HG03025 (cell line): ENCODE measurements around the gene PRKCB.
"Not testable (repeated sequence)": the region's sequence is repeated elsewhere in the genome, so short reads cannot be mapped to it uniquely, and the experiment has no call there.

ENCODE experiments used
- ATAC-seq: cut with Tn5 transposase; IDR thresholded peaks from one replicate; pipeline ENCODE4 v1.9.1; 2021; ENCODE audit warnings: mild to moderate bottlenecking, moderate library complexity; ENCODE audit not compliant: unreplicated experiment, low FRiP score

Gene PRKCB

DNA sequence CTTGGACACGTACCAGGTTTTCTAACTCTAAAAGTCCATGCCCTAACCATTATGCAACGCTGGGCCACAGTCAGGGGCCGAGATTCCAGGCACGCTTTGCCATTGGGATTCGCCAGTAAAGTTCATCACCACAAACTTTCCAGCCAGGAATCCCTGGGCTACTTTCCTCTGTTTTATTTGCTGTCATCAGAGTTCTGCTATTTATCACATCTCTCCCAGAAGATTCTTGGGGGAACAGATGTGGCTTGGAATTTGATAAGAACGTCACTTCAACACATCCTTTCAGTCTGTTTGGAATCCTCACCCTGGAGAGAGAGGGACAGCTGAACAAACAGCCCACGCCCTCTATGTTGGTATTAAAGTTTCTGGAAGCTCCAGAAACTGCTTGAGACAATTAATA lies 310.7 kb downstream of the PRKCB start:
- no peak for ATAC-seq

DNA sequence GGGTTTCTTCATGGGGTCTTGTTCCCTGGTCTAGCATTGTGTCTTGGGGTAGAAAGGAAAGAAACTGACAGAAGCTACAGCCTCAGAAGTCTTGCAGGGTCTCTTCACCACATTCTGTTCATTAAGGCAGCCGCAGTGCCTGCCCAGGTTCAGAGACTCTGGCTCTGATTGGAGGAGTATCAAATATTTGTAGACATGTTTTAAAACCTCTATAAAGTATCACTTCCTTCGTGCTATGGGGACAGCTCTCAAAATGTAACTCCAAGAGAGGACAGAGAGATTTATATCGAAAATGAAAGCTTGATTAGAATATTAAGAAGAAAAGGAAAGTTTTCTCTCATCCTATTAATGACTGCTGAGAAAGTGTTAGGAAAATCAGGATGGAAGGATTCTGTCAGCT lies 313.3 kb downstream of the PRKCB start:
- no peak for ATAC-seq

DNA sequence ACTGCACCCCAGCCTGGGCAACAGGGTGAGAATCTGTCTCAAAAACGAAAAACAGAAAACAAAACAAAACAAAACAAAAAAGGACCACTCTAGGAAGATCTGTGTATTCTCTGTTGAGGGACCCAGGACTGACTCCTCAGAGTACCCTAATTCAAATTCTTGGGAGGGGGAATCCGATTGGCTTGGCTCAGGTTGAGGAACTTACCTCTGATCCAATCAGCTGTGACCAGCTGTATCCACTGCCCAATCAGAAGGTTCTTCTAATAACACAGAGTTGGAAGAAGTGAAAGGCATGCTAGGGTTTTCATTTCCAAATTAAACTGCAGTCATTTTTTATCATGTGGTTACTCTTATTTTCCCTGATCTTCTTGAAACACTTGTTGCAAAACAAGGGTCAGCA lies 314.5 kb downstream of the PRKCB start:
- ATAC-seq: no peak

DNA sequence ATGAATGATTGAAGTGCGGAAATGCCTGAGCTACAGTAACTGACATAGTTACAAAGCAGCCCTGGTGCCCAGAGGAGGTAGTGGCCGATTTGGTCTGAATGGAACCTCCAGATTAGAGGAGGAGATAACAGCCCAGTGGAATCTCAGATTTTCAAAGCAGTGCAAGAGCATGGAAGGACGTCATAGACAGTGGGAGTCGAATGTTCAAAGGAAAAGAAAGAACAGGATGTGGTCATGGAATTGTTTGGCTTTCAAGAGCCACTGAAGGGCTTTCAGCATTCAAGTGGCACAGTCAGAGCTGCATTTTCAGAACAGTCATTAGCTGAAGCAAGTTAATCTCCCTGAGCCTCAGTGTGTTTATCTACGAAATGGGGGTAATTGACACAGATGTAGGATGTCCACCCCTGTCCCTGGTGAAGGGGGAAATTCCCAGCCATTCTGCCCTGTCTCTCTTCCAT lies 315.7 kb downstream of the PRKCB start:
- no peak for ATAC-seq

DNA sequence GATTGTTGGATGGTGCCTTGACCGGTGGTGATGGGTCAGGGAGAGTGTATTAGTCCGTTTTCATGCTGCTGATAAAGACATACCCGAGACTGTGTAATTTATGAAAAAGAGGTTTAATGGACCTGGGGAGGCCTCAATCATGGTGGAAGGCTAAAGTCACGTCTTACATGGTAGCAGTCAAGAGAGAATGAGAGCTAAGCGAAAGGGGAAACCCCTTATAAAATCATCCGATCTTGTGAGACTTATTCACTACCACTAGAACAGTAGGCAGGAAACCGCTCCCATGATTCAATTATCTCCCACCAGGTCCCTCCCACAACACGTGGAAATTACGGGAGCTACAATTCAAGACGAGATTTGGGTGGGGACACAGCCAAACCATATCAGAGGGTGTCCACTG lies 316.3 kb downstream of the PRKCB start:
- not testable (repeated sequence) for ATAC-seq

DNA sequence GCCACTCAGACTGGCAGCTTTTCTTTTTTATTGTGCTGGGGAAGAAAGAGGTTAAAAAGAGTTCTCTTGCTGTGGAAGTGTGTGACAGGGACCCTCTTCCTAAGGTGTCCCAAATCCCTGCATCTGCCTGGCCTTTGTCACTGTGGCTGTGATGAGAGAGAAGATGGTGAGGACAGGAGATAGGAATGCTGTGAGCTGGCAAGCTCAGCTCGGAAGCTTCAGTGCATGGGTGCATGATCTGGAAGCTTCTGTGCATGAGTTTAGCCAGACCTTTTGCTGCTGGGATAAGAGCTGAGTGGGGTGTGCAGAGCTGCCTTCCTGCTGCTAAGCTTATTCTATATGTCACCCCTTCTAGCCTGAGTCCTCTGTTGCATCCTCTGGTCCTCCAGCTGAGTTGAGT lies 317.0 kb downstream of the PRKCB start:
- ATAC-seq: no peak

DNA sequence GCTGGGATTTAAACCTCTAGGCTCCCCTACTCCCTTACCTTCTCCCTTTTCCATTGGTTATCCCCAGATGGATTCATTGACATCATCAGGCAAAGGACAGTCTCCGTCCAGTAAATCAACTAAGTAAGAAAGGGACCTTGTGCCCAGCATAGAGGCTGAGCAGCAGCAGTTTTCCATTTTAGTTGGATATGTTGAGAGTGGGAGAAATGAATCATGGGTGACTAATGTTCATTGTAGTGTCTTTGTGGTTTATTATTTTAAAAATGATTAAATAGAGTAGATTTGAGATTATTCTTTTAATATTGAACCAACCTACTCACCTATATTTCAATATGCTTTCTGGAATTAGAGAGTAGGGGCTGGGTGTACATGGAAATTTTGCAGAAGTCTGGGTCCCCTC lies 321.0 kb downstream of the PRKCB start:
- no peak for ATAC-seq

DNA sequence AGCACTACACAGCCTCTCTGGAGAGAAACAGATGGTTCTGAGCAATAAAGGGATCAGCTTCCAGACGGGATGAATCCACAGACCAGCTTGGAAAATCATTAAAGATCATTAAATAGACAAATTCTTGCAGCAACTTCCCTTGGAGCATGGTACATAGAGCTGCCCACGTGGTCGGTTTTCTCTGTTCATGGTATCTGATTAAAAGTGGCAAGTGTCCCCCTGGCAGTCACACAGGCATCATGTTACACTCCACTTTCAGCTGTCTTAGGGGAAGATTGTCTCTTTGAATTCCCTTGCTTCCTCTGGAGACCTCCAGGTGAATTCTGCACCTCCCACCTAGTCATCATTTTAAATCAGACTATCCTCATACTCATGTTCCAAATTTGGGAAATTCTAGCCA lies 328.2 kb downstream of the PRKCB start:
- no peak for ATAC-seq

DNA sequence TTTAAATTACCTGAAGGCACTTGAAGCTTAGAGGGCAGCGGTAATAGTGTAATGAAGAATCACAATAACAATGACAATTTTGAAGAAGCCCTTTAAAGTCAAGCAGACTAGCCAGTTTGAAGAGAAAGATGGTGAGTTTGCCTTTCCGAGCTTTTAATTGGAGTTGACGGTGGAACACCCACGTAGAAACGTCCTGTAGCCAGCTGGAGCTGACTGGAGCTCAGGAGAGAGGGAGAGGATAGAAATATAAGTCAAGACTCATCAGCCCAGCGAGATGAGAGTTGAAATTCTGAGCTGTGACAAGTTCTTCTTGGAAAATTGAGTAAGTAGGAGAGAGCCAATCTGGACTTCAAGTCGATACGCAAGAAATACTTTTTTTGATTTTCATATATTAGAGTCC lies 328.6 kb downstream of the PRKCB start:
- no peak for ATAC-seq

DNA sequence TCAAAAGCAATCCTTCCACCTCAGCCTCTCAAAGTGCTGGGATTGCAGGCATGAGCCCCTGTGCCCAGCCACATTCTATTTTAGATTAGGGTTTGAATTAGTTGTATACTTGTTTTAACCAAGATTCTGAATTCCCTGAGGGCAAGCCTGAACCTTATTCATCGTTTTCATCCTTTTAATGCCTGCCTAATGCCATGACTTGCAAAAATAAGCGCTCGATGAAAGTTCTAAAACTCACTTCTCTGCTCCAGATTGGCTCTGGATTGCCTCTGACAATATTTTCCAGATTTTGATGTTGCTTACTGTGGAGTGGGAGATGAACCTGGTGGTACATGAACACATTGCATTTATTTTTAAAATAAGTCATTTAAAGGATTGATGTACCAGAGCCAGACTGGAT lies 329.5 kb downstream of the PRKCB start:
- no peak for ATAC-seq

DNA sequence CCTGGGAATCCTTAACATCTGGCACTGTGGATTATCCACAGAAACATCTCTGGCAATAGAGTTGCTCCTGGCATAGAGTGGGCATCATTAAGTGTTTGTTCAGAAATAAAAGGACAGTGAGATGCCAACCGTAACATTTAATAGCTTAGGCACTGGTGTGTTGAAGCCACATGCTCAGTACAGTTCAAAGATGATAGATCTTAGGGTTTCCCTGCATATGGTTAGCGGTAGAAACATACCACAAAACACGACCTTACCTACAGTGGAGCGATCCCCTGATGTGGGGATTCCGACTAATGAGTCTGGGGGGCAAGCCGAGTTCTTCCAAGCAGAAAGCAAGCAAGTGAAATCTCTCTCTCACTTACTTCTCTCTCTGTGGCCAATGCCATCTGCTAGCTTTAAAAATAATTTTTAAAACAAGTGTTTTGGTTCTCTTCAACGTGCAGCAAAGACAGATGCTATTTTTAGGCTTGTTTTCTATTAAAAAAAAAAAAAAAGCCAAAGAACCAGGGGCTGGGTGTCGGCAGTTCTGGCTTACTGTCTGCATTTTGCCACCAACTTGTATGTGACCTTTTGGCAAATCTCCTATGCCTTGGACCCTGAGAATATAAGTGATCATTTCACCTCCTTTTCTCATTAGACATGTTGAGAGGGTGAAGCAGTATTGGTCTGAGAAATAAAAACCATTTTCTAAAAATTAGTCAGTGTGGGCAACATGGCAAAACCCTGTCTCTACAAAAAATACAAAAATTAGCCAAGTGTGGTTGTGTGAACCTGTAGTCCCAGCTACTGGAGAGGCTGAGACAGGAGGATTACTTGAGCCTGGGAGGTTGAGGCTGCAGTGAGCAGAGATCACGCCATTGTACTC lies 331.1 kb downstream of the PRKCB start:
- no peak for ATAC-seq

DNA sequence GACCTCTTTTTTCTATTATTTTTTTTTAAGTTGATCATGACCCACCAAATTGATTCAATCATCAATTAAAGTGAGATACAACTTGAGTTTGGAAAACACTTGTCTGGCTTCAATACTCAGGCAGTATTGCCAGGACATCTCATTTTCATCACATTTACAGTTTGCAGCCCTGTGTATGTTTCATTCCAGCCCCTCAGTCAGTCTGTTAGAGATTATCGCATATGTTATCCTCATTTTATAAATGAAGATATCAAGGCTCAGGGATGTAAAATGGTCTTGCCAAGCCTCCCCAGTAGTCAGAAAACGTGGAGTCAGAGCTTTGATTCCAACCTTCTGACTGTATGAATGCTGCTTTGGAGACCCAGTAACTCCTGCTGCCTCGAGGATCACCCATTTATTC lies 333.1 kb downstream of the PRKCB start:
- ATAC-seq: no peak

DNA sequence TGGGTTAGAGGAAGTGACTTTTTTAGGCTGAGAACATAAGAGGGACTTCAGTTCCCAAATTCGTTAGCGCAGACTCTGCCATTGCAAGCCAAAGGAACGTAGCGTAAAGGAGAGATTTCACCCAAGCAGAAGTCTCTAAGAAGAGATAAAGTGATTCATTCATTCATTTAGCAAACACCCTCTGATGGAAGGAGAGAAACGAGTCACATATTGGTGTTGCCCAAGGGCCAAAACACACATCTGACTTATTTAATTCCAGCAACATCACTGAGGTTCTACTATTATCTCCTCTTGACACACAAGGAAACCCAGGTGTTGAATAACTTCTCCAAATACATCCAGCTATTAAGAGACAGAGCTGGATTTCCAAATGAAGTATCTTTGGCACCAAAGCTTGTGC lies 334.6 kb downstream of the PRKCB start:
- ATAC-seq: no peak

DNA sequence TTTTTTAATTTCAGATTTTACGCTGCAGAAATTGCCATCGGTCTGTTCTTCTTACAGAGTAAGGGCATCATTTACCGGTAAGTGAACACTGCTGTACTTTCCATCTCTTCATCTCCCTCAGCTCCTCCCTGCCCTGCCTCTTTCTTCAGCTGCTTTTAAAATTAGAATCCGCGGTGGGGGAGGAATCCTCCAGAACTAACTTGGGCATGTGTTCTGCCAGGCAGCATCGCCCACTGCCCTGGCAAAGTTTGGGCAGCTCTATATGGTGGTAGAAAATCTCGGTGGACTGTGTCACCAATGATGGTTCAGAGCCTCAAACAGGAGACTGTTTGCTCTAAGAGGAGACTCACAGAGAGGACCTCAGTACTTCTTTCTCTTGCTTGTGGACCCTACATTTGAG lies 338.7 kb downstream of the PRKCB start:
- ATAC-seq: no peak

DNA sequence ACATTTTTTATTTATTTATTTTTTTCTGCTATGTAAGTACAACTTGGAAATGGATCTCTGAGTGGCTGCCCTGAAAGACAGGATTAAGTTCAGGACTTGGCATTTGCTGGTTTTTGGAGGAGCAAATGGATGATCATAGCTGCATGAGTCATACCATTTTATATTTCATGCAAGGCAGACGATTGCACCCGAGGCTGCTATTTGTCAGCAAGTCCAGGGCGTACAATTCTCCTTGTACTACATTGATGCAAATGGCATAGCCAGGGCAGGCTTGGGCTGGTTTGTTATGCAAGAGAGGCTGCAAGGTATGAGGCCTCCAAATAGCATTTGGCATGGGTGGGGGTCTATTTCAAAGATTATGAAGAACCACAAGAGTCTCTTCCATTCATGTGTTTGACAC lies 339.2 kb downstream of the PRKCB start:
- ATAC-seq: no peak

DNA sequence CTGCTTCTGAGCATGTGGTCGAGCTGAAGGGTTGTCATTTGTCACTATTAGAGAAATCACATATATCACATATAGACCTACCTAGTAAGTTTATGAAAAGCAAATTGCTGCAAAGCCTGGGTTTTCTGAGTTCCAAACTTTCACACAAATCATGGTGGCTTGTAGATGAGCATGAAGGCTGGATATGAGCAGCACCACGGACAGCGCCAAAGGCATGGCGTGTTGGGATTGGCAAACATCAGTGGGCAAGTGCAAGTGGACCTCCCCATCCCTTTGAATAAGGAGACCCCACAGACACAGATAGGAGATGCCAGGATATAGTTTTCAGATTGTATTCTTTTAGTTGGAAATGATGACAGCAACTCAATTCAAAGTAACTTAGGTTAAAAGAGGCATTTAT lies 342.7 kb downstream of the PRKCB start:
- ATAC-seq: no peak

DNA sequence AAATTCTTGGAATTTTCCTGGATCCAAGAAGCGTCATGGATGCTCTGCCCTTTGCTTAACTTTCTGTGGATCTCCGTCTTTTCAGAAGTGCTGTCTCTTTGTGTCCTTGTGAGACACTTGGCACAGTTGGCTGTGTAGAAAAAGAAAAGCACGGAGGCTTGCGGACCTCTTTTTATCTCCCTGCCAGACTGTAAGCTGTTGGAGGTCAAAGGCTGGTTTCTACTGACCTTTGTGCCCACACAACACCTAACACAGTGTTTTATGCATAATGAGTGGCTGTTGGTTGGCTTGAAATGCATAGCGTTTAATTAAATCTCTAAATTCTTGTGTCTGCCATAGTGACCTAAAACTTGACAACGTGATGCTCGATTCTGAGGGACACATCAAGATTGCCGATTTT lies 344.7 kb downstream of the PRKCB start:
- no peak for ATAC-seq

DNA sequence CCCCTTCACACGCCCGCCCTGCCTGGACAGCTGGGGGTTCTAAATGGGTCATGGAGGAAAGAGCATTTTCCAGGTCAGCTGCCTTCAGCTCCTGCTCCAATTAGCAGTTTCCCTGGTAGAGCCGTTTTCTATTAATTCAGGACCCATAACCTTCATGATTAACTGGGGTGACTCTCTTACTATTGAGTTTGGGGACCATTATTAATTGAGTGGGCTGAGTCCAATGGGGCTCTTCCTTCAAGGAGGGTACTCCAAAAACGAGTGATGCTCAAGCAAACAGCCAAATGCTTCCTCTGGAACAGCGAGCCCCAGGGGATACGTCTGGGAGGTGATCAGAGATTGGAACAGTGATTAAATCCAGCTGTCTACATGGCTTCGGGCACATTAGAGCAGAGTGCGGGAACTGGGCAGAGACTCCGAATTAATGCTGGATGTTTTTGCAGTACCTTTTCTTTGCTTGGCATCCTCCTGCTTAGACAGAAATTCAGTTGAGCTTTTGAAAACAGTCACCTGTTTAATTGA lies 352.3 kb downstream of the PRKCB start:
- ATAC-seq: no peak

DNA sequence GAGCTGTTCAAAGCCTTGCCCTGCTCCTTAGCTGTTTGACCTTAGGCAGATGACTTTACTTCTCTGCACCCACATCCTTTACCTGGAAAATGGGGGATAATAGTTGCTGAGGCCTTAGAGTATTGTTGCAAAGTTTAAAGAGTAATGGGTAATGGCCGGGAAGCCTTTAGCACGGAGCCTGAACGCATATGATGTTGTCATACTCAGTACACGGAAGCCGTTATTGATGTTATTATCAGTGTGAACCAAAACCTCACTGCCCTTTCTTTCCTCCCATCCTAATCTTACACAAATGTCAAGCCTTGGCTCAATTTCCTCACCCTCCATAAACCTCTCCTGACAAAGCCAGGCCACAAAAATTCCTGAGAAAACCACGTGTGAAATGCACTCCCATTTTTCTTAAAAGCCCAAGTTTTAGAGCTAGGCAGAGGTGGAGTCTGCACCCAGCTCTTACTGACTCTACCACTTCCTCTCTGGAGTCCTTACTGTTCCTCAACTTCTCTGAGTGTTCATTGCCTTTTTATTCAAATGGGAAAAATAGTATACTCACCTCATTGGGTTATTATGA lies 353.1 kb downstream of the PRKCB start:
- no peak for ATAC-seq

DNA sequence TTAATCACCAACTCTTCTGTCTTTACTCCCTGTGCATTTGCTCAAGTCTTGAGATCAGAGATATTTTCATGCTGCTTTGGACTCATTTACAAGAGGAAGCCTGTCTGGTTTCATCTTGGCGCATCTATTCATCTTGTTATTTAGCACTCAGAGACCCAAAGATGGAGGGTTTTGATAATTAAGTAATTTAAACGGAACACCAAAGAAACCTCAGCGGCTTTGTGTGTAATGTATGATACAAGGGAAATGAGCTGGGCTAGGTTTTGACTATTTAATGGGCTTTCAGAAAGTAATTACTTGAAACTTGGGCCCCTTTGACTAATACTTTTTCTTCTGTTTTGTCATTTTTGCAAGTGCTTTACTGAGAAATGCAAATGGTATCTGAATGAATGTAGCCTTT lies 354.2 kb downstream of the PRKCB start:
- no peak for ATAC-seq

DNA sequence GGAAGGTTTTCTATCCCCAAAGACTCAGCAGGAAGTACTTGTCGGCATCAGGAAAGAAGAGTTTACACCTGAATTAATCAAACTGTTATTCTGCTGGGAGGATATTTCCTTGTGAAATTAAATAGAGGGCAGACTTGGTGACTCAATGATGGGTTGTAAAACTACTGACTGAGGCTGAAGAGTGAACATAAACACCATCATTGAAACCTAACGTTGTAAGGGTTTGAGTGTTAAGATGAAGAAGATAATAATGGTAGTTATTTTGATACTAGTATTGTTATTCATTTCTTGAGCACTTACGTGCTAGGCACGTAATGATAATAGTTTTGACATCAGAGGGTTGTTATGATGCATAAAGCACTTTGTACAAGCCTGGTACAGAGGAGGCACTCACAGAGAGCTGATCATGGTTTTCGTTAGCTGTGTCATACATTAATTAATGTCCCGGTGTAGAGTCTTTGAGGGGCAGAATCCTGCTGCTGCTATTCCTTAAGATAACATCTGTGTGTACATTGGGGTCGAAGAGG lies 356.2 kb downstream of the PRKCB start:
- ATAC-seq: no peak

DNA sequence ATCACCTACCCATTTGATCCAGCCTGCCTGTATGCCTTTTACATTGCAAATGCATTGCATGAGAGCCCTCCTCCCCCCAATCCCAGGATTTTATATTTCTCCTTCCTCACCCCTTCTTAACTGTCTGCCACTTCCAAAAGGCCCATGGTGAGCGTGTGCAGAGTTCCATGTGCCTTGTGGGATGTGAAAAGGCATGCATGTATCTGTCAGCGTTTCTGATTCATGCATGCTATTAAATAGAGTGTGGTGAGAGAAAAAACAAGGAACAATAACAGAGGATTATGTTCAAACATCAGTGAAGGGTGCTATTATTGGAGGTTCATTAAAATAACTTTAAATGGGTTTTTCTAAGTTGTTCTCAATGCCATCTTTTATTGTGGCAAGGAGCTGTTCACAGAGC lies 359.4 kb downstream of the PRKCB start:
- ATAC-seq: no peak
